GM19239 (cell line): ENCODE results near the gene UBE3C.

ENCODE experiments used
- DNase-seq: peaks from one replicate; pipeline ENCODE4 v3.0.0; 2011; ENCODE audit warnings: low spot score; ENCODE audit not compliant: insufficient read length
- FAIRE-seq: peaks from 2 replicates; lab custom pipeline; 2011; peaks lifted over from hg19 to GRCh38; lab: Jason Lieb, UNC

Gene UBE3C

DNA sequence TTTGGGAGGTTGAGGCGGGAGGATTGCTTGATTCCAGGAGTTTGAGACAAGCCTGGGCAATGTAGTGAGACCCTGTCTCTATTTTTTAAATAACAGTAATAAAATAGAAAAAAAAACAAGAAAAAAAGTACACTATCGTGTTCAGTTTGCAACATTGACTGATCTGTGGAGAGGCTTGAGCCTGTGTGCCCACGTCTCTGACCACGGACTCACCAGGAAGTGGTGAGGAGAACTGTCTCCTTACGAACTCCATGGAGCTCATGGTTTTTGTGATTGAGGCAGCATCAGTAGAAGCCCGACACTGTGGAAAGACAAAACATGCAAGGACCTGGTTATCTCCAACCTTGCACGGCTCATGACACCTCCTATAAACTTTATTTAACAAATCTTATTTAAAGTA, 174.2 kb downstream of the UBE3C start:
- no peak for FAIRE-seq
- DNase-seq = no peak

DNA sequence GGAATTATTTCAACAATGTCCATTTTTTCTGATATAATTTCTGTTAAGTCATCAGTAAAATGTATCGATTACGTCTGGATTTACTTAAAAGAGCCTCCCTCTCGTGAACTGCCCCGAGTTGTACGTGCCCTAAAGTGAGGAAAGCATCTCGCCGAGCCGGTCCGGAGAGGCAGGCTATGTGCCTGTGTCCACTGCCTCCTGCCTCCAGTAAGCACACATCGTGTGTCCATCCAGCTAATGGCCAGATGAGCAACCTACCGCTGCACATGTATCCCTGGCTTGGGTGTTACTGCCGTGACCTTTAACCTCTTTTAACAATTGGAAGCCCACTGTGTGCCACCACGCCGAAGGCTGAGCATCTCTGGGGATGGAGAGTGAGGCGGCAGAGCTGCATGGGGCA, 174.9 kb downstream of the UBE3C start:
- DNase-seq = no peak
- no peak for FAIRE-seq

DNA sequence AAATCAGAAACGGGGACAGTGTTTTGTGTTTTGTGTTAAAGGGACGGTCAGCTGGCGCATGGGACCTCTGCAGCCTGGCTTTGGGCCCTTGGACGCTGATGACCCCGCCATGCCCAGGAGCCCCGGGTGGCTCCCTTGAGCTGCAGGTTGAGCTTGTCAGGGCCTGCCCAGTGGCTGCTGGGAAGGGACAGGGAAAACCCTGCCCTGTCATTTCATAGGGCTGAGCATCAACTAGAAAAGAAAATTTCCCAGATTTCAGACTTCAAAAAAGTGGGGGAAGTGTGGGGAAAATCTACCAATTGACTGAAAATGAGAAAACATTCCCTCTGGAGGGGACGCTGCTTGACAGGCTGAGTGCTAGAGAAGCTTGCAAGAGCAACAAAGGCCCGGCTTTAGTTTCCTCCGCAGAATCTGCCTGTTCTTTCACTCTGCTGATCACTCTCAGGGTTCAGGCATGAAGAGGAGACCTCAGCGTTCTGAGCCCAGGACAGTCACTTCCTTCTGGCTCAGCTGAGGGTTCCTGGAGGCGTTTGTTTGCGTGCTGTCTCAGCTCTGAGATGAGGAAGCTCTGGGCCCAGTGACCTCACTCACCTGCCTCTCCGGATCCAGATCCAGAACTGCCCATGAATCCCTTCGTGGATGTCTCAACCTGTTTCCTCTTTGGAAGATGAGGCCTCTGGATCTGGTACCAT, 179.4 kb downstream of the UBE3C start:
- DNase-seq = no peak

More for the DNA sequence above, 179.4 kb downstream of the UBE3C start:
- FAIRE-seq = no peak
